ENCODE data around the gene GPR137. TPM values are rescaled to one million over a fixed set of nuclear protein-coding genes. Genes with fewer than 3 reads are reported as not detected.

Gene GPR137
- total RNA-seq, 1 donor from 2014 or later = 4.9 TPM

DNA sequence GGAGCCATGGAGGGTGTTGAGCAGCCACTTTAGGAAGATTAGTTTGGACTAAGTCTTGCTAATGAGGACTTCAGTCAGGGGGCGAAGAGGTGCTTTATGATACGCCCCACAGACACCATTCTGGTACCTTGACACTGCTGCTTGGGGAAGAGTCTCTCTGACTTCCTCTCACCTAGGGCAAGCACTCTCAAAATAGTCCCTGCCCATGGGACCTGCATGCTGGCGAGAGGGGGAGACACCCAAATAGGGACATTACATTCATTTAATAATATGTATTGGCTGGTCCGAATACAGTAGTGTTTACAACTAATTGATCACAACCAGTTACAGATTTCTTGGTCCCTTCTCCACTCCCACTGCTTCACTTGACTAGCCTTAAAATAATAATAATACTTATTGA, 10.1 kb downstream of the GPR137 start:
- peaks cover 47% of the 10 kb centered on the region for H4K20me1 ChIP-seq (ENCODE audit: low read depth)
- no peak overlapping the region for H3K27ac ChIP-seq
- peaks cover 100% of the 10 kb centered on the region for H3K27me3 ChIP-seq
- peaks cover 78% of the 10 kb centered on the region for H3K27me3 Mint-ChIP-seq (ENCODE audit: insufficient read depth, low read depth)
- H2AFZ ChIP-seq (replicated peaks) = no peak overlapping the region
- H3K9me3 Mint-ChIP-seq = peaks cover under 1% of the 10 kb centered on the region
- no peak overlapping the region for H3K4me3 ChIP-seq
- peaks cover 16% of the 10 kb centered on the region for H3K4me1 Mint-ChIP-seq
- H3K36me3 Mint-ChIP-seq = peaks cover under 1% of the 10 kb centered on the region
- H3K27ac Mint-ChIP-seq = no peak overlapping the region
- H3K4me3 Mint-ChIP-seq = peak overlapping the region; percentile 17
- peaks cover 17% of the 10 kb centered on the region for H3F3A ChIP-seq (ENCODE audit: low read depth)
- H3K79me2 ChIP-seq (ENCODE audit: low read depth) = no peaks in the 10 kb centered on the region
- H3K36me3 ChIP-seq = no peaks in the 10 kb centered on the region
- H3K9me3 ChIP-seq (ENCODE audit: low read depth) = no peaks in the 10 kb centered on the region
- TF ChIP-seq CTCF (IDR thresholded peaks at IDR 0.05) (no peak), EZH2phosphoT487 (IDR thresholded peaks at IDR 0.05) (no peak), EZH2 (IDR thresholded peaks at IDR 0.05) (no peak)
- H3K4me2 ChIP-seq = no peak overlapping the region
- H3K9ac ChIP-seq = no peak overlapping the region
- no peak for DNase-seq (ENCODE audit: low spot score)
- peaks cover 19% of the 10 kb centered on the region for H3K4me1 ChIP-seq

DNA sequence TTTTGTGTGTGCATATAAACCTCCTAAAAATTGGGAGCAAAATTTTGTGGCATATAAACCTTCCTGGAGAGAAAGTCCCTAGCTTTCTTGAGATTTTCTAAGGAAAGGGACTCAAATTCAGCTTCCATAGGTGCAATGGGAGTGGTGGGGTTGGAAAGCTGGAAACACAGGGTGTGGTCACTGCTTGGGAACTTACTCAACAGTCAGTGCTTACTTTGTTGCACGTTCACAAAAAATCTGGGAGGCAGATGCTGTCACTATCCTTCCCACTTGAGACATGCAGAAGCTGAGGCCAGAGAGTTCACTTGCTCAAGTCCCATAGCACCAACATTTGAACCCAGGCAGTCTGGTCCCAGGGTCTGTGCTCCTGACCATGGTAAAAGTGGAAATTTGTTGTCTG, 10.6 kb downstream of the GPR137 start:
- TF ChIP-seq EZH2phosphoT487 (IDR thresholded peaks at IDR 0.05) (no peak), EZH2 (IDR thresholded peaks at IDR 0.05) (no peak), CTCF (IDR thresholded peaks at IDR 0.05) (no peak)
- Histone ChIP-seq H3K27me3 (peaks cover 100% of the 10 kb centered on the region), H3K4me1 (peaks cover 17% of the 10 kb centered on the region), H2AFZ (replicated peaks) (no peak overlapping the region), H3K27ac (no peak overlapping the region), H3K4me3 (no peak overlapping the region), H3K9ac (no peak overlapping the region), H3F3A (ENCODE audit: low read depth) (peaks cover 22% of the 10 kb centered on the region), H3K36me3 (no peaks in the 10 kb centered on the region), H3K9me3 (ENCODE audit: low read depth) (no peaks in the 10 kb centered on the region), H4K20me1 (ENCODE audit: low read depth) (peaks cover 42% of the 10 kb centered on the region), H3K4me2 (no peak overlapping the region), H3K79me2 (ENCODE audit: low read depth) (no peaks in the 10 kb centered on the region)
- no peak for DNase-seq (ENCODE audit: low spot score)
- no peak overlapping the region for H3K27ac Mint-ChIP-seq
- H3K9me3 Mint-ChIP-seq = no peaks in the 10 kb centered on the region
- H3K4me1 Mint-ChIP-seq = peaks cover 16% of the 10 kb centered on the region
- no peak overlapping the region for H3K4me3 Mint-ChIP-seq
- H3K27me3 Mint-ChIP-seq (ENCODE audit: insufficient read depth, low read depth) = peaks cover 79% of the 10 kb centered on the region
- no peaks in the 10 kb centered on the region for H3K36me3 Mint-ChIP-seq

- no peak overlapping the region for H3K27ac ChIP-seq
- no peak overlapping the region for H3K4me3 Mint-ChIP-seq
- no peak overlapping the region for H3K9ac ChIP-seq
- H3K4me1 ChIP-seq = peaks cover 15% of the 10 kb centered on the region
- H3F3A ChIP-seq (ENCODE audit: low read depth) = peaks cover 22% of the 10 kb centered on the region
- H3K79me2 ChIP-seq (ENCODE audit: low read depth) = no peaks in the 10 kb centered on the region
- H3K4me2 ChIP-seq = no peak overlapping the region
- H3K9me3 ChIP-seq (ENCODE audit: low read depth) = no peaks in the 10 kb centered on the region
- H3K27me3 Mint-ChIP-seq (ENCODE audit: insufficient read depth, low read depth) = peaks cover 87% of the 10 kb centered on the region
- no peaks in the 10 kb centered on the region for H3K9me3 Mint-ChIP-seq
- no peak overlapping the region for H3K4me3 ChIP-seq
- DNase-seq (ENCODE audit: low spot score) = no peak
- no peaks in the 10 kb centered on the region for H3K36me3 Mint-ChIP-seq
- H3K36me3 ChIP-seq = no peaks in the 10 kb centered on the region
- no peak for TF ChIP-seq CTCF (IDR thresholded peaks at IDR 0.05)
- TF ChIP-seq EZH2 (IDR thresholded peaks at IDR 0.05) = no peak
- no peak for TF ChIP-seq EZH2phosphoT487 (IDR thresholded peaks at IDR 0.05)
- H3K4me1 Mint-ChIP-seq = peaks cover 19% of the 10 kb centered on the region
- H3K27ac Mint-ChIP-seq = no peak overlapping the region
- H3K27me3 ChIP-seq = peaks cover 100% of the 10 kb centered on the region
- no peak overlapping the region for H2AFZ ChIP-seq (replicated peaks)
- H4K20me1 ChIP-seq (ENCODE audit: low read depth) = peaks cover 41% of the 10 kb centered on the region
Measured at GRCh38 chr11:64296830-64297698, 11.4 kb downstream of the GPR137 start.

Data from neural progenitor cell (in vitro differentiated cells).